ENCODE data around the gene HDAC4. TPM values are rescaled to one million over a fixed set of nuclear protein-coding genes. Genes with fewer than 3 reads are reported as not detected.

HDAC4 gene
- total and polyA plus RNA-seq, 2 of the 4 experiments (the other 2 are of a cell fraction), result 4.1 to 7.2 TPM

GRCh38 chr2:239038773-239039478, 361.9 kb downstream of the HDAC4 start:
- Histone ChIP-seq H3K14ac (replicated peaks; ENCODE audit: low read depth, low read length) (no peak overlapping the region), H3K4ac (ENCODE audit: low read depth, low read length) (no peak overlapping the region), H3K9me1 (ENCODE audit: insufficient read depth, low read length) (no peaks in the 10 kb centered on the region), H2AK9ac (replicated peaks; ENCODE audit: low read depth, low read length, poor library complexity) (no peak overlapping the region), H2BK20ac (ENCODE audit: low read depth, low read length) (no peak overlapping the region), H3K36me3 (ENCODE audit: control insufficient read depth, insufficient read depth, low read length) (no peaks in the 10 kb centered on the region), H4K20me1 (ENCODE audit: insufficient read depth, low read length) (no peaks in the 10 kb centered on the region), H2AK5ac (ENCODE audit: low read depth, low read length) (no peak overlapping the region), H3K27me3 (ENCODE audit: control insufficient read depth, insufficient read depth, low read length) (peaks cover 13% of the 10 kb centered on the region; the same call in 1 of the 2 replicates), H4K8ac (ENCODE audit: low read depth in 2 of 2, low read length in 2 of 2) (no peak overlapping the region), H3K4me2 (ENCODE audit: low read depth, low read length) (no peak overlapping the region), H3K4me3 (ENCODE audit: insufficient read depth, low read depth, low read length) (no peak overlapping the region), H4K91ac (ENCODE audit: insufficient read depth, low read depth, low read length) (no peak overlapping the region), H3K56ac (ENCODE audit: extremely low read depth, insufficient read depth, low read length) (no peak overlapping the region), H4K5ac (ENCODE audit: low read depth, low read length) (no peak overlapping the region), H2BK5ac (ENCODE audit: low read depth, low read length, poor library complexity, severe bottlenecking) (no peak overlapping the region), H3K4me1 (ENCODE audit: control insufficient read depth, insufficient read depth, low read length) (no peaks in the 10 kb centered on the region), H3K9me3 (ENCODE audit: control insufficient read depth, insufficient read depth, low read length) (no peaks in the 10 kb centered on the region), H2BK15ac (ENCODE audit: low read depth, low read length) (no peak overlapping the region), H3K23ac (ENCODE audit: low read depth, low read length) (no peak overlapping the region), H3K27ac (ENCODE audit: insufficient read depth, low read length) (no peak overlapping the region), H3K18ac (ENCODE audit: low read depth, low read length) (no peak overlapping the region), H2AFZ (replicated peaks; ENCODE audit: low read length, poor library complexity) (peak overlapping the region; percentile 14), H2BK120ac (ENCODE audit: low read depth, low read length) (no peak overlapping the region), H3K9ac (ENCODE audit: low read depth, low read length) (no peak overlapping the region), H3K79me1 (ENCODE audit: low read depth in 1 of 2, low read length in 2 of 2) (no peaks in the 10 kb centered on the region)
- ChIA-PET CTCF (no interaction called here), POLR2A (ENCODE audit: unreplicated experiment) (no interaction called here)
- ATAC-seq (ENCODE audit: low read depth) (no peak), DNase-seq (no peak)
- WGBS, 2 experiments (ENCODE audit: extremely low coverage in 2 of 2, insufficient read length in 1 of 2), result 76% methylated on average over 2 of the region's 14 CpGs; no CpG with 5 or more reads in 1 of the 2 experiments
- BruUV-seq (replicated peaks), result no TSS peak
- intact Hi-C loops (cut with micrococcal nuclease) (loop anchor here (10.0 kb wide), 2 partner anchors 366 to 846 kb away; partner anchors contain the start of gene HDAC4), in situ Hi-C loops (cut with MboI; ENCODE audit: low sequenced_read_pairs) (loop anchor here (25.0 kb wide), 1 partner anchor 1098 kb away; the partner anchor contains the start of genes COPS9 and OTOS), dilution Hi-C loops (cut with HindIII; ENCODE audit: low sequenced_read_pairs, unreplicated experiment) (no loop called here)
- TF ChIP-seq USF2 (IDR thresholded peaks at IDR 0.05; ENCODE audit: low read depth, low read length) (no peak), MAZ (IDR thresholded peaks at IDR 0.05; ENCODE audit: borderline replicate concordance, low read depth, low read length) (no peak), FOS (IDR thresholded peaks at IDR 0.05; ENCODE audit: low read depth, low read length) (no peak), CTCF (conservative IDR thresholded peaks at IDR 0.05; ENCODE audit: low read depth, low read length) (no peak), POLR2A (IDR thresholded peaks at IDR 0.05; ENCODE audit: low read depth, low read length) (no peak), ELK1 (IDR thresholded peaks at IDR 0.05; ENCODE audit: borderline replicate concordance, low read depth, low read length) (no peak), RAD21 (IDR thresholded peaks at IDR 0.05; ENCODE audit: low read length) (no peak), CEBPB (IDR thresholded peaks at IDR 0.05; ENCODE audit: low read depth, low read length) (no peak), SMC3 (IDR thresholded peaks at IDR 0.05; ENCODE audit: low read depth, low read length) (no peak), CHD1 (IDR thresholded peaks at IDR 0.05; ENCODE audit: low read depth, low read length) (no peak), BHLHE40 (IDR thresholded peaks at IDR 0.05; ENCODE audit: low read depth, low read length) (no peak), RFX5 (IDR thresholded peaks at IDR 0.05; ENCODE audit: low read depth, low read length) (no peak), MXI1 (IDR thresholded peaks at IDR 0.05; ENCODE audit: borderline replicate concordance, low read depth, low read length) (no peak), MAFK (IDR thresholded peaks at IDR 0.05; ENCODE audit: low read depth, low read length) (no peak), RCOR1 (IDR thresholded peaks at IDR 0.05; ENCODE audit: insufficient replicate concordance, low read length) (no peak), NFE2L2 (IDR thresholded peaks at IDR 0.05; ENCODE audit: low read depth, low read length) (no peak)

All from IMR-90 (cell line).